Kidney epithelial cell (primary cell): ENCODE results near the gene TUBGCP2. TPM values are rescaled to one million over a fixed set of nuclear protein-coding genes. Genes with fewer than 3 reads are reported as not detected.
"Not testable (repeated sequence)": the region's sequence is repeated elsewhere in the genome, so short reads cannot be mapped to it uniquely, and the experiment has no call there.

ENCODE experiments used
- DNase-seq: peaks from one replicate; pipeline ENCODE4 v3.0.0-alpha.2; 2010; ENCODE audit warnings: low read depth
- H3K27me3 ChIP-seq: 2 replicates; pipeline ENCODE4 v1.6.0; 2011; ENCODE audit warnings: low read length; ENCODE audit not compliant: control insufficient read depth, insufficient read depth
- H3K36me3 ChIP-seq: 2 replicates; pipeline ENCODE4 v1.5.1; 2011; ENCODE audit warnings: low read length; ENCODE audit not compliant: control insufficient read depth, insufficient read depth
- H3K4me3 ChIP-seq: 2 replicates; pipeline ENCODE4 v1.5.1; 2011; ENCODE audit warnings: low read depth, mild to moderate bottlenecking, control low read depth, low read length
- CTCF ChIP-seq: IDR thresholded peaks from 2 replicates; pipeline ENCODE4 v1.5.1; 2011; ENCODE audit warnings: mild to moderate bottlenecking, moderate library complexity, low read length, control low read depth, inconsistent platforms; ENCODE audit not compliant: insufficient read depth, poor library complexity, severe bottlenecking
- total RNA-seq: library from RNA; depleted of rRNA; stranded (reverse); fragments of >200 nt; gene quantifications from 2 replicates; pipeline ENCODE4 v1.2.3, GENCODE V29; 2015

Gene TUBGCP2
- total RNA-seq, 1 donor from 2014 or later = 65.5 TPM

GRCh38 chr10:133235932-133236331 lies 72.7 kb downstream of the TUBGCP2 start:
- Histone ChIP-seq H3K36me3 (no peaks in the 10 kb centered on the region), H3K27me3 (peaks cover 83% of the 10 kb centered on the region), H3K4me3 (no peak overlapping the region)
- DNase-seq = no peak
- TF ChIP-seq CTCF = no peak

- Histone ChIP-seq H3K27me3 (peaks cover 87% of the 10 kb centered on the region), H3K36me3 (no peaks in the 10 kb centered on the region), H3K4me3 (no peak overlapping the region)
- DNase-seq = no peak
- no peak for TF ChIP-seq CTCF
Measured at GRCh38 chr10:133235265-133235855, 73.3 kb downstream of the TUBGCP2 start.

- H3K36me3 ChIP-seq, DNase-seq, H3K4me3 ChIP-seq: not testable (repeated sequence)
- peaks cover 85% of the 10 kb centered on the region for H3K27me3 ChIP-seq
Measured at GRCh38 chr10:133234796-133235195, 73.9 kb downstream of the TUBGCP2 start.

DNA sequence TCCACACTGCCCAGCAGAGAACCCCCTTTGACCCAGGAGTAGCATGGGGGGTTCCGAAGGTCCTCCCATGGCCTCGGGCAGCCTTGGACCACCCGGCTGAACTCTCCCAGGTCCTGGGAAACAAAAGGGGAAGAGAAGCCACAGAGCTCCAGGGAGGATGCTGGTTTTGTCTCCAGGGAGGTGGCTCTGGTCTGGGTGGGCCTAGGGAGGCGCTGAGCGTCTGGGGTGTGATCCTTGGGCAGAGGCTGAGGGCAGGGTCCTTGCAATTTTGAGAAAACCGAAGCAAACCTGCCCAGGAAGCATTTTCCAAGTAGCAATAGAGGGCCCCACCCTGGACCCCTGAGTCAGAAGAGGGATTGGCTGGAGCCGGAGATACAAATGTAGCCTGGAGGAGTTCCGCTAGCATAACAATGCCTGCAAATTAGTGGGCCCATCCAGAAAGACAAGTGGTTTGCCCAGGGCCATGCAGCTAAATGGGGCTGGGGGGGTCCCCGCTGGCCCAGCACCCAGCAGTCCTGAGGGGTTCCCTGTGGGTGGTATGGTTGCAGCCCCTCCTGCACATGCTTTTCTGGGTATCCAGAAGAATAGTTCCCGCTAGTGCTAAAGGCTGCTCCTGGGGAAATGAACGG lies 76.6 kb downstream of the TUBGCP2 start:
- TF ChIP-seq CTCF = no peak
- H3K27me3 ChIP-seq = peaks cover 78% of the 10 kb centered on the region

GRCh38 chr10:133231244-133231945 lies 77.3 kb downstream of the TUBGCP2 start:
- DNase-seq = no peak
- Histone ChIP-seq H3K27me3 (peaks cover 78% of the 10 kb centered on the region), H3K4me3 (no peak overlapping the region), H3K36me3 (no peaks in the 10 kb centered on the region)
- no peak for TF ChIP-seq CTCF

More for the DNA sequence above, 76.6 kb downstream of the TUBGCP2 start:
- Histone ChIP-seq H3K36me3 (no peaks in the 10 kb centered on the region), H3K4me3 (no peak overlapping the region)
- DNase-seq = no peak

- H3K27me3 ChIP-seq = peaks cover 76% of the 10 kb centered on the region
- H3K4me3 ChIP-seq = no peak overlapping the region
- no peak for DNase-seq
Measured at GRCh38 chr10:133230387-133231195, 78.1 kb downstream of the TUBGCP2 start.

More at GRCh38 chr10:133230387-133231195, 78.1 kb downstream of the TUBGCP2 start:
- no peak for TF ChIP-seq CTCF
- no peaks in the 10 kb centered on the region for H3K36me3 ChIP-seq
